HEK293 (cell line): ENCODE data around the gene RACGAP1.

Experiments
- CTCF ChIA-PET: fragments of 350-600 bp; formaldehyde crosslinking; extraction: SDS; loops from one replicate; lab custom pipeline; 2021; ENCODE audit warnings: antibody characterized with exemption; lab: Yijun Ruan, JAX
- POLR2A ChIA-PET: fragments of 300-600 bp; formaldehyde crosslinking; extraction: SDS; loops from one replicate; lab custom pipeline; 2020; ENCODE audit warnings: antibody characterized with exemption, inconsistent platforms; lab: Yijun Ruan, JAX
- H3K27ac ChIP-seq: fragments of 200-500 bp; sonication (Bioruptor generic); 2 replicates; pipeline ENCODE4 v1.5.1; 2014; ENCODE audit warnings: low read depth, low read length, control low read depth, inconsistent platforms; ENCODE audit errors: extremely low read depth
- H3K36me3 ChIP-seq, 2 experiments: fragments of 200-500 bp in 1 of 2; sonication (Bioruptor generic) in 1 of 2; 1 replicate in 1 of 2; 2 replicates in 1 of 2; pipeline ENCODE4 v1.5.1; 2014 to 2017; ENCODE audit warnings: inconsistent platforms in 2 of 2, low read length in 2 of 2; ENCODE audit not compliant: control insufficient read depth in 2 of 2, insufficient read depth in 1 of 2
- H3K4me1 ChIP-seq: fragments of 200-500 bp; sonication (Bioruptor generic); 2 replicates; pipeline ENCODE4 v1.5.1; 2014; ENCODE audit warnings: mild to moderate bottlenecking, low read length, inconsistent platforms; ENCODE audit not compliant: control insufficient read depth, insufficient read depth
- H3K4me3 ChIP-seq: 2 replicates; pipeline ENCODE4 v1.5.1; 2011; ENCODE audit warnings: low read depth, mild to moderate bottlenecking, control low read depth, low read length, moderate library complexity
- H3K9me3 ChIP-seq: fragments of 200-500 bp; sonication (Bioruptor generic); 2 replicates; pipeline ENCODE4 v1.5.1; 2014; ENCODE audit warnings: low read depth, low read length, inconsistent platforms; ENCODE audit not compliant: control insufficient read depth, insufficient read depth
- EGR2 ChIP-seq: fragments of 450-650 bp; formaldehyde crosslinking; IDR thresholded peaks from 2 replicates; pipeline ENCODE4 v1.5.1; 2016; ENCODE audit warnings: low read depth, missing biosample characterization, missing genetic modification characterization
- GLI4 ChIP-seq: fragments of 450-650 bp; formaldehyde crosslinking; IDR thresholded peaks from 2 replicates; pipeline ENCODE4 v1.5.1; 2016; ENCODE audit warnings: missing biosample characterization, missing genetic modification characterization
- PATZ1 ChIP-seq: fragments of 450-650 bp; formaldehyde crosslinking; IDR thresholded peaks from 2 replicates; pipeline ENCODE4 v1.5.1; 2016; ENCODE audit warnings: missing biosample characterization, missing genetic modification characterization
- SALL2 ChIP-seq: fragments of 450-650 bp; formaldehyde crosslinking; IDR thresholded peaks from 2 replicates; pipeline ENCODE4 v1.5.0; 2017; ENCODE audit warnings: missing biosample characterization, mild to moderate bottlenecking, missing genetic modification characterization, borderline replicate concordance
- SCRT1 ChIP-seq: fragments of 450-650 bp; formaldehyde crosslinking; IDR thresholded peaks from 2 replicates; pipeline ENCODE4 v1.5.1; 2016; ENCODE audit warnings: missing biosample characterization, missing genetic modification characterization, borderline replicate concordance
- SCRT2 ChIP-seq: fragments of 450-650 bp; formaldehyde crosslinking; IDR thresholded peaks from 2 replicates; pipeline ENCODE4 v1.5.1; 2016; ENCODE audit warnings: missing biosample characterization, missing genetic modification characterization
- SETDB1 ChIP-seq: IDR thresholded peaks from one replicate; pipeline ENCODE4 v1.6.1; 2017; ENCODE audit warnings: mild to moderate bottlenecking, low read length, moderate library complexity, mixed read lengths; ENCODE audit not compliant: insufficient read length
- ZNF302 ChIP-seq: fragments of 450-650 bp; formaldehyde crosslinking; IDR thresholded peaks from 2 replicates; pipeline ENCODE4 v1.5.1; 2016; ENCODE audit warnings: missing biosample characterization, missing genetic modification characterization, low read depth
- ZNF473 ChIP-seq: fragments of 450-650 bp; formaldehyde crosslinking; IDR thresholded peaks from 2 replicates; pipeline ENCODE4 v1.5.1; 2017; ENCODE audit warnings: missing biosample characterization, missing genetic modification characterization
- ZNF48 ChIP-seq: fragments of 450-650 bp; formaldehyde crosslinking; IDR thresholded peaks from 2 replicates; pipeline ENCODE4 v1.5.1; 2016; ENCODE audit warnings: missing biosample characterization, missing genetic modification characterization
- ZNF549 ChIP-seq: fragments of 450-650 bp; IDR thresholded peaks from 2 replicates; pipeline ENCODE4 v1.5.1; 2018; ENCODE audit warnings: missing biosample characterization, missing genetic modification characterization, mild to moderate bottlenecking, inconsistent platforms, moderate library complexity
- ZNF555 ChIP-seq: fragments of 450-650 bp; formaldehyde crosslinking; conservative IDR thresholded peaks from 2 replicates; pipeline ENCODE4 v1.5.1; 2017; ENCODE audit warnings: missing biosample characterization, mild to moderate bottlenecking, missing genetic modification characterization, inconsistent platforms
- ZNF600 ChIP-seq: fragments of 450-650 bp; formaldehyde crosslinking; IDR thresholded peaks from 2 replicates; pipeline ENCODE4 v1.5.1; 2016; ENCODE audit warnings: missing biosample characterization, missing genetic modification characterization
- TF ChIP-seq, protein P1 (sequence below): fragments of 450-650 bp; formaldehyde crosslinking; IDR thresholded peaks from 2 replicates; pipeline ENCODE4 v1.5.1; 2017; ENCODE audit warnings: missing biosample characterization, mild to moderate bottlenecking, missing genetic modification characterization, moderate library complexity

RACGAP1 gene

DNA sequence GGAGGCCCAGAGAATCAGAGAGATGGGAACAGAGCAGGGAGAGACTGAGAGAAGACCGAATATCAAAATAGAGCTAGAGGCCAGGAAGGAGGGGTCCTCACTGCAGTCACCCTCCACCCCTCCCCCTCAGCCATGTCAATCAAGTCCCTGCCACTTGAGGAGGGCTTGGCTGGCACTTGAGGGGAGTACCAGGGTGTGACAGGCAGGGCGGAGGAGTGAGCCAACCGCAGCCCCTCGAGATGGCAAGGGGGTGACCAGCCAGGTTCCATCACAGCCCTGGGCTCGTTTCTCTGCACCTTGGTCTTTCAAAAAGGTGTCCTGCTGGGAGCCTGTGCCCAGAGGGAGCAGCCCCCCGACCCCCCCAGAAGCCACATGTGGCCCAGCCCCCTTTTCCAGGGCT, 59.5 kb downstream of the RACGAP1 start (continued):
- no peak for TF ChIP-seq PATZ1
- TF ChIP-seq SALL2 (tag by site-specific recombination) = no peak
- no peak for TF ChIP-seq EGR2 (tag by site-specific recombination)
- no peak for TF ChIP-seq ZNF473 (tag by site-specific recombination)
- TF ChIP-seq, protein P1, sequence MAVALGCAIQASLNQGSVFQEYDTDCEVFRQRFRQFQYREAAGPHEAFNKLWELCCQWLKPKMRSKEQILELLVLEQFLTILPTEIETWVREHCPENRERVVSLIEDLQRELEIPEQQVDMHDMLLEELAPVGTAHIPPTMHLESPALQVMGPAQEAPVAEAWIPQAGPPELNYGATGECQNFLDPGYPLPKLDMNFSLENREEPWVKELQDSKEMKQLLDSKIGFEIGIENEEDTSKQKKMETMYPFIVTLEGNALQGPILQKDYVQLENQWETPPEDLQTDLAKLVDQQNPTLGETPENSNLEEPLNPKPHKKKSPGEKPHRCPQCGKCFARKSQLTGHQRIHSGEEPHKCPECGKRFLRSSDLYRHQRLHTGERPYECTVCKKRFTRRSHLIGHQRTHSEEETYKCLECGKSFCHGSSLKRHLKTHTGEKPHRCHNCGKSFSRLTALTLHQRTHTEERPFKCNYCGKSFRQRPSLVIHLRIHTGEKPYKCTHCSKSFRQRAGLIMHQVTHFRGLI (tag by site-specific recombination) = no peak

DNA sequence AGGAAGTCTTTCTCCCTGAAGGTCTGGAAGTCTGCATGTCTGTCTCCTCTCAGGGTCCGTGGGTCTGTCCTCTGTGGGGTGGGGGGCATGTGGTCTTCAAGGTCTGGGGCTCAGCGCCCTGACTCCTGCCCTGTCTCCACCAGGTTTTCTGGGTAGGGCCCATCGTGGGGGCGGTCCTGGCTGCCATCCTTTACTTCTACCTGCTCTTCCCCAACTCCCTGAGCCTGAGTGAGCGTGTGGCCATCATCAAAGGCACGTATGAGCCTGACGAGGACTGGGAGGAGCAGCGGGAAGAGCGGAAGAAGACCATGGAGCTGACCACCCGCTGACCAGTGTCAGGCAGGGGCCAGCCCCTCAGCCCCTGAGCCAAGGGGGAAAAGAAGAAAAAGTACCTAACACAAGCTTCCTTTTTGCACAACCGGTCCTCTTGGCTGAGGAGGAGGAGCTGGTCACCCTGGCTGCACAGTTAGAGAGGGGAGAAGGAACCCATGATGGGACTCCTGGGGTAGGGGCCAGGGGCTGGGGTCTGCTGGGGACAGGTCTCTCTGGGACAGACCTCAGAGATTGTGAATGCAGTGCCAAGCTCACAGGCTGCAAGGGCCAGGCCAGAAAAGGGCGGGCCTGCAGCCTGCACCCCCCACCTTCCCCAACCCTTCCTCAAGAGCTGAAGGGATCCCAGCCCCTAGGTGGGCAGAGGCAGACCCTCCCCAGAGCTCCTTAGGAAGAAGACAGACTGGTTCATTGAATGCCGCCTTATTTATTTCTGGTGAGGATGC, 60.3 kb downstream of the RACGAP1 start:
- H3K36me3 ChIP-seq = no peaks in the 10 kb centered on the region
- TF ChIP-seq ZNF549 (tag by site-specific recombination) = no peak
- TF ChIP-seq ZNF600 (tag by site-specific recombination) = no peak
- TF ChIP-seq ZNF48 = no peak
- TF ChIP-seq SCRT1 = no peak
- ChIA-PET POLR2A (interaction anchor here (1.3 to 1.6 kb wide), 2 partner anchors 12 to 105 kb away, joined by 3 to 4 read pairs; no protein-coding TSS in a partner anchor), CTCF (interaction anchor here (0.6 to 7.1 kb wide), 11 partner anchors 16 to 105 kb away, joined by 3 to 104 read pairs (median 26); no protein-coding TSS in a partner anchor)
- H3K27ac ChIP-seq = no peak overlapping the region
- H3K4me1 ChIP-seq = 0 out of 2 replicates have a peak, but pooled peaks cover under 1% of the 10 kb centered on the region
- H3K4me3 ChIP-seq = no peak overlapping the region
- no peaks in the 10 kb centered on the region for H3K9me3 ChIP-seq

DNA sequence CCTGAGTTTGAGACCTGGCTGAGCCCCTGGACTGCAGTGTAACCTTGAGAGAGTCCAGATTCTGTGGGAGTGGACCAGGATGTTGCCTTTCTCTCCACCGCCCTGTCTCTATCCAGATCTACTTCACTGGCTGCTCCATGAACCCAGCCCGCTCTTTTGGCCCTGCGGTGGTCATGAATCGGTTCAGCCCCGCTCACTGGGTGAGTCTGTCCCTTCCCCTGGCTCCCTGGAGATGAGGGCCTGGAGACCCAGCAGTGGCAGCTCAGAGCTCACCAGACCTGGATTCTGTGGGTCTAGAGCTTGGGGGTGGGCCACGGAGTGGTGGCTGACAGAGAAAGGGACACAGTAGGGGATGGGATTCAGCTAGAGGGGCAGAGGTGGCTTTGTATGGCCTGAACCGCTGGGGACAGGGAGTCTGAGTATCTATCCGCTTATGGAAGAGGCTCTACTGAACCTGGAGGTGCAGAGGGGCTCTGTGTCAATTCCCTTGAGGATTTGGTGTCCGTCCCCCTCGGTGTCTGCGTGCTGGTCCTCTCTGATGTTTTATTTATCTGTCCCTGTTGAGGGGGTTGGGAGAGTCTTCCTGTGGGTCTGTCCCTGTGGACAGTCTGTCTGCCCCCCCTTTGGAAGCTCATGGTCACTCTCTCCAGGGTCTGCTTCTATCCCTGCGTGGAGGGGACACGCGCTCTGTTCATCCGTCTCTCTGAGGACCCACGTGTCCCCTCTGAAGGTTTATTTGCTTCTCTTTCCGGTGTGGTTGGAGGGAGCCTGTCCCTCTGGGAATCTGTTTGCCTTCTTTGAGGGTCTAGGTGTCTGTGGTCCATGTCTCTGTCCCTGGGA, 61.1 kb downstream of the RACGAP1 start:
- POLR2A ChIA-PET = no interaction called here
- Histone ChIP-seq H3K9me3 (no peaks in the 10 kb centered on the region), H3K4me3 (no peak overlapping the region), H3K4me1 (0 out of 2 replicates have a peak, but pooled peaks cover 5% of the 10 kb centered on the region), H3K36me3 (no peaks in the 10 kb centered on the region), H3K27ac (no peak overlapping the region)
- CTCF ChIA-PET = interaction anchor here (0.6 to 7.1 kb wide), 6 partner anchors 18 to 106 kb away, joined by 3 to 99 read pairs (median 52); no protein-coding TSS in a partner anchor
- TF ChIP-seq GLI4 (tag by site-specific recombination) (no peak), ZNF555 (no peak), SETDB1 (no peak), SCRT2 (no peak), ZNF302 (tag by site-specific recombination) (no peak)
